HCT116 (cell line): ENCODE results near the gene TIAM2. TPM values are rescaled to one million over a fixed set of nuclear protein-coding genes. Genes with fewer than 3 reads are reported as not detected.
"Not testable (repeated sequence)": the region's sequence is repeated elsewhere in the genome, so short reads cannot be mapped to it uniquely, and the experiment has no call there.

ENCODE experiments used
- ATAC-seq: fragments of 200-7000 bp; cut with Tn5 transposase; 2 replicates; pipeline ENCODE4 v1.9.1; 2020; ENCODE audit warnings: mild to moderate bottlenecking, moderate library complexity
- BruUV-seq: library from RNA; stranded (reverse); fragments of 400-500 nt; replicated peaks from 2 replicates; lab custom pipeline; 2021; lab: Mats Ljungman, UMichigan
- CTCF ChIA-PET: fragments of 300-600 bp; sonication (Branson Sonifier 250); formaldehyde crosslinking; loops from one replicate; lab custom pipeline; 2021; ENCODE audit warnings: antibody characterized with exemption; lab: Charles Lee
- POLR2A ChIA-PET: fragments of 300-600, 350-600 bp; sonication (Branson Sonifier 250); formaldehyde crosslinking; loops from one replicate; lab custom pipeline; 2021; ENCODE audit warnings: antibody characterized with exemption; lab: Charles Lee
- RAD21 ChIA-PET, 2 experiments: fragments of 300-600 bp; sonication (Branson Sonifier 250); formaldehyde crosslinking; loops; one replicate each; lab custom pipeline; 2023; ENCODE audit warnings: low total read pairs in 2 of 2; ENCODE audit not compliant: uncharacterized antibody in 2 of 2, unreplicated experiment in 2 of 2, low non-redundant PET in 1 of 2; lab: Charles Lee
- DNase-seq: peaks from one replicate; pipeline ENCODE4 v3.0.0-alpha.2; 2010; ENCODE audit warnings: low read depth, low spot score
- H2AFZ ChIP-seq: fragments of 200-600 bp; shearing (Covaris generic), sonication (generic); 2 replicates; pipeline ENCODE4 v1.6.1; 2017; ENCODE audit warnings: low read depth, mixed run types, mixed read lengths, antibody characterized with exemption, low read length; ENCODE audit not compliant: poor library complexity, severe bottlenecking
- H3K27ac ChIP-seq: 2 replicates; pipeline ENCODE4 v1.5.1; 2012; ENCODE audit warnings: low read depth, low read length
- H3K27me3 ChIP-seq: fragments of 200-600 bp; sonication (generic); 2 replicates; pipeline ENCODE4 v1.6.1; 2016; ENCODE audit warnings: mixed run types, low read length, mixed read lengths; ENCODE audit not compliant: insufficient read depth
- H3K36me3 ChIP-seq, 2 experiments: fragments of 200-500 bp in 1 of 2; fragments of 200-600 bp in 1 of 2; sonication (Bioruptor generic) in 1 of 2; sonication (generic) in 1 of 2; 2 replicates each; pipeline versions ENCODE4 v1.5.1 to v1.6.1; 2014 to 2016; ENCODE audit warnings: low read length in 2 of 2, inconsistent platforms in 1 of 2, mixed read lengths in 1 of 2, mixed run types in 1 of 2; ENCODE audit not compliant: insufficient read depth in 2 of 2, control insufficient read depth in 1 of 2
- H3K4me1 ChIP-seq, 2 experiments: fragments of 200-600 bp in 1 of 2; sonication (generic) in 1 of 2; 2 replicates each; pipeline versions ENCODE4 v1.5.1 to v1.6.1; 2012 to 2017; ENCODE audit warnings: low read length in 2 of 2, inconsistent platforms in 1 of 2, mild to moderate bottlenecking in 1 of 2, mixed read lengths in 1 of 2, mixed run types in 1 of 2, moderate library complexity in 1 of 2; ENCODE audit not compliant: insufficient read depth in 2 of 2, control insufficient read depth in 1 of 2
- H3K4me2 ChIP-seq: fragments of 200-600 bp; sonication (generic); 2 replicates; pipeline ENCODE4 v1.6.1; 2017; ENCODE audit warnings: mixed run types, low read length, mixed read lengths
- H3K4me3 ChIP-seq, 2 experiments: fragments of 200-600 bp in 1 of 2; sonication (generic) in 1 of 2; replicated peaks in 1 of 2; 2 replicates each; pipeline ENCODE4 v1.5.1; 2011 to 2016; ENCODE audit warnings: low read length in 2 of 2, control low read depth in 1 of 2, low read depth in 1 of 2, mild to moderate bottlenecking in 1 of 2, mixed read lengths in 1 of 2, mixed run types in 1 of 2
- H3K79me2 ChIP-seq: fragments of 200-600 bp; sonication (generic); 2 replicates; pipeline ENCODE4 v1.6.1; 2017; ENCODE audit warnings: mild to moderate bottlenecking, mixed run types, low read length, moderate library complexity, mixed read lengths; ENCODE audit not compliant: insufficient read depth
- H3K9ac ChIP-seq: fragments of 200-600 bp; sonication (generic); 2 replicates; pipeline ENCODE4 v1.6.1; 2016; ENCODE audit warnings: low read length, mixed read lengths
- H3K9me2 ChIP-seq: fragments of 200-600 bp; sonication (generic), shearing (Covaris generic); 2 replicates; pipeline ENCODE4 v1.6.1; 2017; ENCODE audit warnings: mixed run types, mild to moderate bottlenecking, moderate library complexity; ENCODE audit not compliant: insufficient read depth
- H3K9me3 ChIP-seq, 2 experiments: fragments of 200-500 bp in 1 of 2; fragments of 200-600 bp in 1 of 2; sonication (Bioruptor generic) in 1 of 2; sonication (generic) in 1 of 2; 2 replicates each; pipeline ENCODE4 v1.6.1; 2014 to 2017; ENCODE audit warnings: low read length in 2 of 2, mixed read lengths in 2 of 2, inconsistent platforms in 1 of 2, low read depth in 1 of 2, mild to moderate bottlenecking in 1 of 2, mixed run types in 1 of 2, moderate library complexity in 1 of 2; ENCODE audit not compliant: control insufficient read depth in 1 of 2, insufficient read depth in 1 of 2
- H4K20me1 ChIP-seq: fragments of 200-600 bp; sonication (generic), shearing (Covaris generic); 2 replicates; pipeline ENCODE4 v1.6.1; 2017; ENCODE audit warnings: mixed run types, mild to moderate bottlenecking, moderate library complexity; ENCODE audit not compliant: insufficient read depth
- CBX3 ChIP-seq: IDR thresholded peaks from 2 replicates; pipeline ENCODE4 v1.6.1; 2012; ENCODE audit warnings: low read depth
- CEBPB ChIP-seq: IDR thresholded peaks from 2 replicates; pipeline ENCODE4 v1.6.1; 2012; ENCODE audit warnings: low read depth
- EGR1 ChIP-seq: IDR thresholded peaks from 2 replicates; pipeline ENCODE4 v1.6.1; 2012; ENCODE audit warnings: low read depth
- JUND ChIP-seq: IDR thresholded peaks from 2 replicates; pipeline ENCODE4 v1.6.1; 2012
- RAD21 ChIP-seq: IDR thresholded peaks from 2 replicates; pipeline ENCODE4 v1.6.1; 2012; ENCODE audit warnings: low read depth, mild to moderate bottlenecking
- SIN3A ChIP-seq: IDR thresholded peaks from 2 replicates; pipeline ENCODE4 v1.6.1; 2012; ENCODE audit warnings: low read depth
- SRF ChIP-seq: IDR thresholded peaks from 2 replicates; pipeline ENCODE4 v1.6.1; 2012; ENCODE audit warnings: low read depth
- YY1 ChIP-seq: IDR thresholded peaks from 2 replicates; pipeline ENCODE4 v1.6.1; 2011; ENCODE audit warnings: low read length, low read depth, moderate library complexity, mild to moderate bottlenecking; ENCODE audit not compliant: insufficient replicate concordance; ENCODE audit errors: extremely low read depth
- ZFX ChIP-seq: fragments of 450-650 bp; IDR thresholded peaks from 2 replicates; pipeline ENCODE4 v1.6.1; 2017
- ZNF274 ChIP-seq: fragments of 200-500 bp; sonication (Bioruptor generic); IDR thresholded peaks from 2 replicates; pipeline ENCODE4 v1.6.1; 2014; ENCODE audit warnings: mild to moderate bottlenecking, low read depth, low read length, inconsistent platforms
- intact Hi-C: fragments of 100-400 bp; cut with micrococcal nuclease; formaldehyde crosslinking; loops from 2 replicates; pipeline ENCODE4 v1.10.0; 2022
- total RNA-seq: library from RNA; stranded (reverse); gene quantifications from one replicate; pipeline ENCODE4 v1.2.1, GENCODE V29; 2021; ENCODE audit not compliant: unreplicated experiment

Gene TIAM2
- total RNA-seq, 1 experiment from 2014 or later, result 9.4 TPM

DNA sequence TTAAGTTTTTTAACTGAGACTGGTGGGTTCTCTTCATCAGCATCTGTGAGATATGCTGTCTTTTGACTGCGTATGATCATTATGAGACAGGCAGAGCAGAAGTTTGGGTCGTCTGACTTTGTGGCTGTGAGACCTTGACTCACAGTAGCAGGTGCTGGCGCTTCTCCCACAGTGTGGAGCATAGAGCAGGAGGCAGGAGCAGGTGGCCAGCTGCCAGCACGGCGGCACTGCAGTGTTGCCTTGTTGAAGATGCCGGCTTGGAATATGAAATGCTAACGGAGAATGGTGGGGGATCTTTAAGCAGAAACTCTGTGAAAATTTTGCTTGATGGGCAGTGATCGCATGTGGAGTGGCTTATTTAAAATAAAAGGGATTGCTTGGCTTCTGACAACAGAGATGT, 105.0 kb downstream of the TIAM2 start (continued):
- no peak for TF ChIP-seq YY1
- TF ChIP-seq CBX3, result no peak
- TF ChIP-seq EGR1, result no peak
- no peak for TF ChIP-seq ZNF274

DNA sequence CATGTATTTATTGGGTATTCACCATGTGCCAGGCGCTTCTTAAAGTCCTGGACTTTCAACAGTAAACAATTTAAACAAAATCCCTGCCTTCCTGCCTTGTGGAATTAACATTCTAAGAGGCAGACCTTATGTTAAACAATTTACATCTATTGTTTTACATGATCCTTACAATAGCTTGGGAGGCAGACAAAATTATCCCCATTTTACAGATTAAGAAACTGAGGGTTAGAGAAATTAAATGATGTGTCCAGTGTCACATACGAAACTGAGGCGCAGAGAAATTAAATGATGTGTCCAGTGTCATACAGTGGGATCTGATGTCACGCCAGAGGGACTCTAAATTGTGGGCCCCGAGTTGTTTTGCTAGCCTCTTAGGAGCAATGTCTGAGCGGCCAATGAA, 105.5 kb downstream of the TIAM2 start:
- no peaks in the 10 kb centered on the region for H3K9me2 ChIP-seq
- H2AFZ ChIP-seq, result no peak overlapping the region
- intact Hi-C loops, result no loop called here
- H3K79me2 ChIP-seq, result no peaks in the 10 kb centered on the region
- H3K36me3 ChIP-seq, result no peaks in the 10 kb centered on the region
- DNase-seq, result no peak
- H3K27ac ChIP-seq, result no peak overlapping the region
- CTCF ChIA-PET, result no interaction called here
- peaks cover 0 to 4% of the 10 kb centered on the region in 2 experiments; a peak in 2 of 4 replicates for H3K4me1 ChIP-seq
- H3K27me3 ChIP-seq, result no peaks in the 10 kb centered on the region
- RAD21 ChIA-PET, result no interaction called here
- no peak overlapping the region for H3K9ac ChIP-seq
- BruUV-seq, result no TSS peak
- TF ChIP-seq ZFX (no peak), CEBPB (no peak), SIN3A (no peak), JUND (no peak), SRF (no peak), RAD21 (no peak)
- H4K20me1 ChIP-seq, result no peaks in the 10 kb centered on the region
- H3K4me2 ChIP-seq, result no peak overlapping the region
- POLR2A ChIA-PET, result no interaction called here
- no peak overlapping the region for H3K4me3 ChIP-seq
- H3K9me3 ChIP-seq, result no peaks in the 10 kb centered on the region
- ATAC-seq, result no peak

- H3K27me3 ChIP-seq, H4K20me1 ChIP-seq, H2AFZ ChIP-seq, POLR2A ChIA-PET, DNase-seq, BruUV-seq, H3K9me3 ChIP-seq, ATAC-seq, H3K4me3 ChIP-seq, CTCF ChIA-PET, H3K27ac ChIP-seq, H3K79me2 ChIP-seq, H3K4me1 ChIP-seq, H3K36me3 ChIP-seq, H3K9ac ChIP-seq, H3K9me2 ChIP-seq, intact Hi-C loops: not testable (repeated sequence)
- H3K4me2 ChIP-seq, result peak overlapping the region; percentile 26; the same call in 1 of the 2 replicates
- RAD21 ChIA-PET, result interaction anchor here in 1 of 2 experiments (0.7 kb wide), 1 partner anchor 149 kb away, joined by 3 read pairs; no protein-coding TSS in a partner anchor
These were observed 108.0 kb downstream of the TIAM2 start for GRCh38 chr6:155103083-155103645.
